GM12878 (cell line): Measurements from ENCODE around the gene SYCE3. TPM values are rescaled to one million over a fixed set of nuclear protein-coding genes. Genes with fewer than 3 reads are reported as not detected.

Source experiments
- BACH1 ChIP-seq: fragments of 450-650 bp; IDR thresholded peaks from 2 replicates; pipeline ENCODE4 v1.6.1; 2017; ENCODE audit warnings: mild to moderate bottlenecking, borderline replicate concordance
- EGR1 ChIP-seq, 2 experiments: IDR thresholded peaks; 1 replicate in 1 of 2; 2 replicates in 1 of 2; pipeline ENCODE4 v1.6.1; 2011 to 2012; ENCODE audit warnings: low read depth in 2 of 2, low read length in 2 of 2, borderline replicate concordance in 1 of 2, mild to moderate bottlenecking in 1 of 2, moderate library complexity in 1 of 2
- HDAC6 ChIP-seq: fragments of 200-600 bp; sonication (generic); IDR thresholded peaks from one replicate; pipeline ENCODE4 v1.8.0; 2017; ENCODE audit warnings: antibody characterized with exemption; ENCODE audit not compliant: unreplicated experiment
- MXI1 ChIP-seq: fragments of 150-350 bp; IDR thresholded peaks from 2 replicates; pipeline ENCODE4 v1.6.1; 2011; ENCODE audit warnings: low read depth, mild to moderate bottlenecking, inconsistent platforms, low read length, improper control_type of control experiment
- PML ChIP-seq: IDR thresholded peaks from 2 replicates; pipeline ENCODE4 v1.6.1; 2012; ENCODE audit warnings: low read length, inconsistent platforms
- POLR2AphosphoS5 ChIP-seq: IDR thresholded peaks from 2 replicates; pipeline ENCODE4 v1.6.1; 2011; ENCODE audit warnings: mild to moderate bottlenecking, low read length, inconsistent platforms
- POU2F2 ChIP-seq: IDR thresholded peaks from 3 replicates; pipeline ENCODE4 v1.6.1; 2011; ENCODE audit warnings: low read depth, mild to moderate bottlenecking, low read length, borderline replicate concordance
- RUNX3 ChIP-seq: IDR thresholded peaks from 2 replicates; pipeline ENCODE4 v1.6.1; 2012; ENCODE audit warnings: low read length, inconsistent platforms
- TCF12 ChIP-seq: IDR thresholded peaks from 2 replicates; pipeline ENCODE4 v1.6.1; 2011; ENCODE audit warnings: low read depth, mild to moderate bottlenecking, low read length
- ZNF24 ChIP-seq: fragments of 450-650 bp; IDR thresholded peaks from 2 replicates; pipeline ENCODE4 v1.6.1; 2017; ENCODE audit warnings: antibody characterized with exemption, mild to moderate bottlenecking
- polyA plus RNA-seq, 11 experiments: library from polyadenylated mRNA; depleted of rRNA in 4 of 11; unstranded in 6 of 11; stranded (reverse) in 5 of 11; fragments of >200 nt; fragmentation: Nextera tagmentation in 4 of 11; fragmentation: Illumina TruSeq in 1 of 11; extraction: Ambion mirVana in 4 of 11; extraction: Trizol in 1 of 11; gene quantifications; 1 replicate in 1 of 11; 2 replicates in 10 of 11; pipeline versions ENCODE4 v1.2.1 to v1.2.3, GENCODE V29; 2011 to 2016; ENCODE audit warnings: inconsistent platforms in 2 of 11, missing spikeins in 2 of 11, low read depth in 1 of 11
- total RNA-seq, 4 experiments: library from RNA; depleted of rRNA in 3 of 4; stranded (reverse); fragments of >200 nt in 3 of 4; fragmentation: Illumina TruSeq in 1 of 4; extraction: Trizol in 1 of 4; gene quantifications; 2 replicates each; pipeline versions ENCODE4 v1.2.1 to v1.2.3, GENCODE V29; 2013 to 2021
- TF ChIP-seq, protein P1 (sequence below): IDR thresholded peaks from 2 replicates; pipeline ENCODE4 v1.6.1; 2012; ENCODE audit warnings: improper control_type of control experiment, low read depth, low read length; ENCODE audit not compliant: insufficient replicate concordance
- TF ChIP-seq, protein P2 (sequence below): IDR thresholded peaks from 2 replicates; pipeline ENCODE4 v1.6.1; 2012; ENCODE audit warnings: mild to moderate bottlenecking, low read depth, low read length
- TF ChIP-seq, protein P3 (sequence below): fragments of 450-650 bp; IDR thresholded peaks from 2 replicates; pipeline ENCODE4 v1.6.1; 2017; ENCODE audit warnings: mild to moderate bottlenecking, moderate library complexity
- TF ChIP-seq, protein P4 (sequence below): IDR thresholded peaks from 2 replicates; pipeline ENCODE4 v1.6.1; 2011; ENCODE audit warnings: borderline replicate concordance, low read depth, mild to moderate bottlenecking, moderate library complexity, low read length; ENCODE audit not compliant: insufficient read depth, poor library complexity, severe bottlenecking

The SYCE3 gene
- total and polyA plus RNA-seq, 10 of the 15 experiments (the other 5 are each of a cell fraction or from before 2014, with no cell fraction given), result 0.38 to 0.91 (median 0.76) TPM; not detected in 4

DNA sequence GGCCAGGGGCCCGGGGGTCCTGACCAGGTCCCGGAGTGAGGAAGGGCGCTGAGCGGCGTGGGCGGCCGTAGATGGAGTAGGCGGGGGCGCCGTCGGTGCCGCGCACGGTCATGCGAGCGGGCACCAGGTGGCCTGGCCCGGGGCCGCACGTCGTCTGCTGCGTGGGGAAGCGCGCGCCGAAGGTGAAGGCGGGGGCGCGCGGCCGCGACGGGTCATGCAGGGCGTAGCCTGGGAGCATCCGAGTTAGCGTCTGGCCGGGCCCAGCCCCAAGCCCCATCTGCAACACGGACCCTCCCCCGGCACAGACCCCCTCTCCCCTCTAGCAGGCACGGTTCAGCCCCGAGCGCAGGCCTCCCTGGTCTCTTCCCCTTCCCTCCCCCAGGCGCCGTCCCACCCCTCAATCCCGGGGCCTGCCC is 31.2 kb downstream of the SYCE3 start (continued):
- TF ChIP-seq, protein P1, sequence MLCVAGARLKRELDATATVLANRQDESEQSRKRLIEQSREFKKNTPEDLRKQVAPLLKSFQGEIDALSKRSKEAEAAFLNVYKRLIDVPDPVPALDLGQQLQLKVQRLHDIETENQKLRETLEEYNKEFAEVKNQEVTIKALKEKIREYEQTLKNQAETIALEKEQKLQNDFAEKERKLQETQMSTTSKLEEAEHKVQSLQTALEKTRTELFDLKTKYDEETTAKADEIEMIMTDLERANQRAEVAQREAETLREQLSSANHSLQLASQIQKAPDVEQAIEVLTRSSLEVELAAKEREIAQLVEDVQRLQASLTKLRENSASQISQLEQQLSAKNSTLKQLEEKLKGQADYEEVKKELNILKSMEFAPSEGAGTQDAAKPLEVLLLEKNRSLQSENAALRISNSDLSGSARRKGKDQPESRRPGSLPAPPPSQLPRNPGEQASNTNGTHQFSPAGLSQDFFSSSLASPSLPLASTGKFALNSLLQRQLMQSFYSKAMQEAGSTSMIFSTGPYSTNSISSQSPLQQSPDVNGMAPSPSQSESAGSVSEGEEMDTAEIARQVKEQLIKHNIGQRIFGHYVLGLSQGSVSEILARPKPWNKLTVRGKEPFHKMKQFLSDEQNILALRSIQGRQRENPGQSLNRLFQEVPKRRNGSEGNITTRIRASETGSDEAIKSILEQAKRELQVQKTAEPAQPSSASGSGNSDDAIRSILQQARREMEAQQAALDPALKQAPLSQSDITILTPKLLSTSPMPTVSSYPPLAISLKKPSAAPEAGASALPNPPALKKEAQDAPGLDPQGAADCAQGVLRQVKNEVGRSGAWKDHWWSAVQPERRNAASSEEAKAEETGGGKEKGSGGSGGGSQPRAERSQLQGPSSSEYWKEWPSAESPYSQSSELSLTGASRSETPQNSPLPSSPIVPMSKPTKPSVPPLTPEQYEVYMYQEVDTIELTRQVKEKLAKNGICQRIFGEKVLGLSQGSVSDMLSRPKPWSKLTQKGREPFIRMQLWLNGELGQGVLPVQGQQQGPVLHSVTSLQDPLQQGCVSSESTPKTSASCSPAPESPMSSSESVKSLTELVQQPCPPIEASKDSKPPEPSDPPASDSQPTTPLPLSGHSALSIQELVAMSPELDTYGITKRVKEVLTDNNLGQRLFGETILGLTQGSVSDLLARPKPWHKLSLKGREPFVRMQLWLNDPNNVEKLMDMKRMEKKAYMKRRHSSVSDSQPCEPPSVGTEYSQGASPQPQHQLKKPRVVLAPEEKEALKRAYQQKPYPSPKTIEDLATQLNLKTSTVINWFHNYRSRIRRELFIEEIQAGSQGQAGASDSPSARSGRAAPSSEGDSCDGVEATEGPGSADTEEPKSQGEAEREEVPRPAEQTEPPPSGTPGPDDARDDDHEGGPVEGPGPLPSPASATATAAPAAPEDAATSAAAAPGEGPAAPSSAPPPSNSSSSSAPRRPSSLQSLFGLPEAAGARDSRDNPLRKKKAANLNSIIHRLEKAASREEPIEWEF, result no peak
- TF ChIP-seq, protein P2, sequence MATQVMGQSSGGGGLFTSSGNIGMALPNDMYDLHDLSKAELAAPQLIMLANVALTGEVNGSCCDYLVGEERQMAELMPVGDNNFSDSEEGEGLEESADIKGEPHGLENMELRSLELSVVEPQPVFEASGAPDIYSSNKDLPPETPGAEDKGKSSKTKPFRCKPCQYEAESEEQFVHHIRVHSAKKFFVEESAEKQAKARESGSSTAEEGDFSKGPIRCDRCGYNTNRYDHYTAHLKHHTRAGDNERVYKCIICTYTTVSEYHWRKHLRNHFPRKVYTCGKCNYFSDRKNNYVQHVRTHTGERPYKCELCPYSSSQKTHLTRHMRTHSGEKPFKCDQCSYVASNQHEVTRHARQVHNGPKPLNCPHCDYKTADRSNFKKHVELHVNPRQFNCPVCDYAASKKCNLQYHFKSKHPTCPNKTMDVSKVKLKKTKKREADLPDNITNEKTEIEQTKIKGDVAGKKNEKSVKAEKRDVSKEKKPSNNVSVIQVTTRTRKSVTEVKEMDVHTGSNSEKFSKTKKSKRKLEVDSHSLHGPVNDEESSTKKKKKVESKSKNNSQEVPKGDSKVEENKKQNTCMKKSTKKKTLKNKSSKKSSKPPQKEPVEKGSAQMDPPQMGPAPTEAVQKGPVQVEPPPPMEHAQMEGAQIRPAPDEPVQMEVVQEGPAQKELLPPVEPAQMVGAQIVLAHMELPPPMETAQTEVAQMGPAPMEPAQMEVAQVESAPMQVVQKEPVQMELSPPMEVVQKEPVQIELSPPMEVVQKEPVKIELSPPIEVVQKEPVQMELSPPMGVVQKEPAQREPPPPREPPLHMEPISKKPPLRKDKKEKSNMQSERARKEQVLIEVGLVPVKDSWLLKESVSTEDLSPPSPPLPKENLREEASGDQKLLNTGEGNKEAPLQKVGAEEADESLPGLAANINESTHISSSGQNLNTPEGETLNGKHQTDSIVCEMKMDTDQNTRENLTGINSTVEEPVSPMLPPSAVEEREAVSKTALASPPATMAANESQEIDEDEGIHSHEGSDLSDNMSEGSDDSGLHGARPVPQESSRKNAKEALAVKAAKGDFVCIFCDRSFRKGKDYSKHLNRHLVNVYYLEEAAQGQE, result no peak
- no peak; the same call in 1 of the 2 replicates for TF ChIP-seq POLR2AphosphoS5
- no peak for TF ChIP-seq ZNF24
- TF ChIP-seq, protein P3, sequence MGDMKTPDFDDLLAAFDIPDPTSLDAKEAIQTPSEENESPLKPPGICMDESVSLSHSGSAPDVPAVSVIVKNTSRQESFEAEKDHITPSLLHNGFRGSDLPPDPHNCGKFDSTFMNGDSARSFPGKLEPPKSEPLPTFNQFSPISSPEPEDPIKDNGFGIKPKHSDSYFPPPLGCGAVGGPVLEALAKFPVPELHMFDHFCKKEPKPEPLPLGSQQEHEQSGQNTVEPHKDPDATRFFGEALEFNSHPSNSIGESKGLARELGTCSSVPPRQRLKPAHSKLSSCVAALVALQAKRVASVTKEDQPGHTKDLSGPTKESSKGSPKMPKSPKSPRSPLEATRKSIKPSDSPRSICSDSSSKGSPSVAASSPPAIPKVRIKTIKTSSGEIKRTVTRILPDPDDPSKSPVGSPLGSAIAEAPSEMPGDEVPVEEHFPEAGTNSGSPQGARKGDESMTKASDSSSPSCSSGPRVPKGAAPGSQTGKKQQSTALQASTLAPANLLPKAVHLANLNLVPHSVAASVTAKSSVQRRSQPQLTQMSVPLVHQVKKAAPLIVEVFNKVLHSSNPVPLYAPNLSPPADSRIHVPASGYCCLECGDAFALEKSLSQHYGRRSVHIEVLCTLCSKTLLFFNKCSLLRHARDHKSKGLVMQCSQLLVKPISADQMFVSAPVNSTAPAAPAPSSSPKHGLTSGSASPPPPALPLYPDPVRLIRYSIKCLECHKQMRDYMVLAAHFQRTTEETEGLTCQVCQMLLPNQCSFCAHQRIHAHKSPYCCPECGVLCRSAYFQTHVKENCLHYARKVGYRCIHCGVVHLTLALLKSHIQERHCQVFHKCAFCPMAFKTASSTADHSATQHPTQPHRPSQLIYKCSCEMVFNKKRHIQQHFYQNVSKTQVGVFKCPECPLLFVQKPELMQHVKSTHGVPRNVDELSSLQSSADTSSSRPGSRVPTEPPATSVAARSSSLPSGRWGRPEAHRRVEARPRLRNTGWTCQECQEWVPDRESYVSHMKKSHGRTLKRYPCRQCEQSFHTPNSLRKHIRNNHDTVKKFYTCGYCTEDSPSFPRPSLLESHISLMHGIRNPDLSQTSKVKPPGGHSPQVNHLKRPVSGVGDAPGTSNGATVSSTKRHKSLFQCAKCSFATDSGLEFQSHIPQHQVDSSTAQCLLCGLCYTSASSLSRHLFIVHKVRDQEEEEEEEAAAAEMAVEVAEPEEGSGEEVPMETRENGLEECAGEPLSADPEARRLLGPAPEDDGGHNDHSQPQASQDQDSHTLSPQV, result no peak
- TF ChIP-seq MXI1, result 0 out of 2 replicates have a peak, but pooled peaks have one; percentile 12
- no peak for TF ChIP-seq HDAC6
- TF ChIP-seq PML, result no peak
- TF ChIP-seq RUNX3, result no peak
- TF ChIP-seq EGR1 (IDR thresholded peaks at IDR 0.05; ENCODE audit: borderline replicate concordance in 1 of 2, low read depth in 2 of 2, low read length in 2 of 2), result peak in 1 of 2 experiments; percentile 91; a peak in 2 of 3 replicates
- TF ChIP-seq POU2F2, result peak; percentile 71; the same call in 1 of the 3 replicates
- peak; percentile 93 for TF ChIP-seq BACH1
- TF ChIP-seq, protein P4, sequence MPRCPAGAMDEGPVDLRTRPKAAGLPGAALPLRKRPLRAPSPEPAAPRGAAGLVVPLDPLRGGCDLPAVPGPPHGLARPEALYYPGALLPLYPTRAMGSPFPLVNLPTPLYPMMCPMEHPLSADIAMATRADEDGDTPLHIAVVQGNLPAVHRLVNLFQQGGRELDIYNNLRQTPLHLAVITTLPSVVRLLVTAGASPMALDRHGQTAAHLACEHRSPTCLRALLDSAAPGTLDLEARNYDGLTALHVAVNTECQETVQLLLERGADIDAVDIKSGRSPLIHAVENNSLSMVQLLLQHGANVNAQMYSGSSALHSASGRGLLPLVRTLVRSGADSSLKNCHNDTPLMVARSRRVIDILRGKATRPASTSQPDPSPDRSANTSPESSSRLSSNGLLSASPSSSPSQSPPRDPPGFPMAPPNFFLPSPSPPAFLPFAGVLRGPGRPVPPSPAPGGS, result peak; percentile 33
- TF ChIP-seq TCF12, result peak; percentile 86; the same call in 1 of the 2 replicates
